Adipose tissue (tissue), 3 donors: ENCODE results near the gene FAM131C. TPM values are rescaled to one million over a fixed set of nuclear protein-coding genes. Genes with fewer than 3 reads are reported as not detected.
"Not testable (repeated sequence)": the region's sequence is repeated elsewhere in the genome, so short reads cannot be mapped to it uniquely, and the experiment has no call there.

ENCODE experiments used
- H3K27ac ChIP-seq: one replicate; pipeline ENCODE4 v1.5.1; 2013; ENCODE audit warnings: low read depth, low read length
- WGBS, 3 donors: extraction: QIAGEN DNeasy Blood & Tissue Kit; methylation state at CpG; one replicate each; pipeline ENCODE4 v1.1.7; 2013; 5-methylcytosine and 5-hydroxymethylcytosine counted together
- polyA plus RNA-seq, 3 donors: library from polyadenylated mRNA; stranded (reverse); fragments of 200-250 nt; gene quantifications; one replicate each; pipeline ENCODE4 v1.2.3, GENCODE V29; 2013
- donor health status: healthy with polysubstance abuse.
- donor health status: Bipolar disorder and iron deficiency.
- donor health status: healthy.

The FAM131C gene
- polyA plus RNA-seq, 3 donors: 0.04 to 1.6 TPM; not detected in 1

DNA sequence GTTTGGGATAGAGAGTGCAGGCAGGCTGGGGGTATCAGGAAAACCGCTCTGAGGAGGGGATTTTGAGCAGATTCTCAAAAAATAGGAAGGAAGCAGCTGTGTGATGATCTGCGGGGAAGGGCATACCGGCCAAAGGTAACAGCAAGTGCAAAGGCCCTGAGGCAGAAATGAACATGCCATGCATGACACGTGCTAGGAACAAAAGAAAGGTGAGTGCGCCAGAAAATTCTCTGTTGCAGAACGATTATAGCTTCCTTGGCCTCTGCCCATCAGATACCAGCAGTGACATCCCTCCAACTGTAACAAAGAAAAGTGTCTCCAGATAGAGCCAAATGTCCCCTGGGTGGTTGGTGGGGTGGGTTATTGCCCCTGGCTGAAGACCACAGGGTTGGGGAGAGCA is 37.0 kb upstream of the FAM131C start:
- H3K27ac ChIP-seq: no peak overlapping the region
- WGBS, 3 donors: 89 to 94% (median 90%) methylated on average over 6 of the region's 6 CpGs

DNA sequence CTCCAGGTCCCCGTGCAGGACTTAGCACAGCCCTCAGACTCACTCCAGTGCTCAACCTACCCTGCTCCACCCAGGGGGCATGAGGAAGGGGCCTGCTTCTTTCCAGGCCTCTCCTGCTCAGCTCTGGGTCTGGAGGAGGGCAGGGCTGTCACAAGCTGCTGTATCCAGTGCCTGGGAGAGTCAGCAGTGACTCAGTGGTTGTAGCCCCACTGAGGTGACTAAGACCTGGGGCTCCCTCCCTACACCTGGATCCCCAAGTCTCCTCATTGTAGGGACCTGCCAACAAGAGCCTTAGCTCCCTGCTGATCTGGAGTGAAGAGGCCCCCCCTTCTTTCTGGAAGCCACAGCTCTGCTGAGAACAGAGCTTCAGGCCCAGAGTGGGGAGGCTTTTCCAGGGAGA is 36.1 kb upstream of the FAM131C start:
- no peak overlapping the region for H3K27ac ChIP-seq
- 82 to 83% (median 83%) methylated on average over 1 of the region's 1 CpG for WGBS, 3 donors

DNA sequence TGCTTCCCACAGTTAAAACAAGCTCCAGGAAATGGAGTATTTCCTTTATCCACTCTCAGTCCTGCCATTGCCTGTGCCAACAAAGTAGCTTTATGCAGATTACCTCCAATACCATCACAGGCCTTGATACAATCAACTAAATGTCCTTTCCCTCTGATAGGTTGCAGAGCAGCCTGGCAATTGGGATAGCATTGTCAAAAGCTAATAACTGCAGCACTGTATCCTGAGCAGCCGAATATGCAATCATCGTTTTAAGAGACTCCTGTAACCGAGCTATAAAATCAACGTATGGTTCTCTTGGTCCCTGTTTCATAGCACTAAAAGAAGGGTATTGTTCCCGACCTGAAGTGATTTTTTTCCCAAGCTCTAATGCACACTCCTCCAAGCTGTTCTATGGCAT is 33.6 kb upstream of the FAM131C start:
- H3K27ac ChIP-seq: not testable (repeated sequence)
- WGBS, 3 donors: 52 to 69% (median 58%) methylated on average over 5 of the region's 5 CpGs

DNA sequence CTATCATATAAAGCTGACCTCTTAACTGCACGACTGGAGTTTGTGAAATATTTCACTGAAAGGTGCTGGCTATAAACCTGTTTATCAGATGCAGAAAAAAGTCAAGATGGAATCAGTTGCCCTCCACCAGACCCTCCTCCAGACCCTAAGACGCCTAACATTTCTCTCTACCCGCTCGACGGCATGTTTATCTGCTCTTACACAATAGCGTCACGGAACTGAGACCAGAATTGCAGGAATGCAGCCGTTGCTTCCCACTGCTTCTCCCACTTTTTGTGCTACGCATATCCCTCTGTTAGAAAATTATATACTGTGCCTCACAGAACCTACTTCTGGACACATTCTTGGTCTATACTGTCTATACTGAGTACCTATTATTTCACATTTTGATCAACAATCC is 28.2 kb upstream of the FAM131C start:
- no peak overlapping the region for H3K27ac ChIP-seq
- 62 to 73% (median 70%) methylated on average over 9 of the region's 9 CpGs for WGBS, 3 donors

DNA sequence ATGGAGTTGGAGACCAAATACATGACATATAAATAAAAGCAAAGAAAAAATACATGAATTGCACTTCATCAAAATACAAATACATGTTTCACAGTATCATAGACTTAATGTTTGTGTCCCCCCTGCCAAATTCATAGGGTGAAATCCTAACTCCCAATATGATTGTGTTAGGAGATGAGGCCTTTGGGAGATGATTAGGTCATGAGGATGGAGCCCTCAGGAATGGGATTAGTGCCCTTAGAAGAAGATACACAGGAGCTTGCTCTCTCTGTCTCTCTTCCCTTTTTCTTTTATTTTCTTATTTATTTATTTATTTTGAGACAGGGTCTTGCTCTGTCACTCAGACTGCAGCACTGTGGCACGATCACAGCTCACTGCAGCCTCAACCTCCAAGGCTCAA is 26.0 kb upstream of the FAM131C start:
- H3K27ac ChIP-seq: no peak overlapping the region
- WGBS, 3 donors: 93 to 100% (median 95%) methylated on average over 1 of the region's 1 CpG

DNA sequence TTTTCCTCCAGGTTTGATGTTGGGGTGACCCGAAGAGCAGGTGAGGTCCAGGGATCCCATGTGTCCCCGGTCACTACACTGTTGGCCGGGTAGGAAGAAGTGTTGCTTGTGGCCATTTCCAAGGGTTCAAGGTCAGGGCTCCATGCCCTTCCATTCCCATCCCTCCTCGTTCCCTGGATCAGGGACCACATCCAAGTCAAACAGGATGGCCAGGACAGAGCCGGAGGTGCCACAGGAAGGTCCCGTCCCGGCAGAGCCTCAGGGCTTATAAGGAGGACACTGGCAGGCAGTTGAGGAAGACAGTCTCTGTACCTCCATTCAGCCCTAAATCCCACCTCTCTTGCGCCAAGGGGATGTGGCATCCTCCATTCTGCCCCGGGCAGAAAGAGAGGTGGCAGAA is 22.0 kb upstream of the FAM131C start:
- WGBS, 3 donors: 34 to 71% (median 65%) methylated on average over 9 of the region's 9 CpGs
- no peak overlapping the region for H3K27ac ChIP-seq

DNA sequence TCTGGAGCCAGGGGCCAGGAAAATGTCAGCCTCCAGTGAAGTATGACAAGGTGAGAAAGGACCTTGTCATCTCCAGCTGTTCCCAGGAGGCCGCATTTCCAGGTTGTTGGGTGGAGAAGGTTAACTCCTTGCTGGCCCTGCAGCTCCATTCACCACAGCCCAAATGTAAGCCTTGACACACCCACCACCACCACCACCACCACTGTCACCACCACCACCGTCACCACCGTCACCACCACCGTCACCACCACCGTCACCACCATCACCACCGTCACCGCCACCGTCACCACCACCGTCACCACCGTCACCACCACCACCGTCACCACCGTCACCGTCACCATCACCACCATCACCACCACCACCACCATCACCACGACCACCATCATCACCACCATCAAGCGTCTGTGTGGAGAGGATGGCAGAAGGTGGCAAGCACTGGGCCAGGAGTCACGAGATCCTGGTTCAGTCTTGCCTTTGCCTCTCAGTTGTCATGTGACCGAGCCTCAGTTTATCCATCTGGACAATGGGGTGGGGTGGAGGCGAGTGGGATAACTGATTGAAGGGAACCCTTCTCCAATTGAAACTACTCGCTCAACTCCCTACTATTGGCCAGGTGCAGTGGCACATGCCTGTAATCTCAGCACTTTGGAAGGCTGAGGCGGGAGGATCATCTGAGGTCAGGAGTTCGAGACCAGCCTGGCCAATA is 21.2 kb upstream of the FAM131C start:
- H3K27ac ChIP-seq: no peak overlapping the region
- WGBS, 3 donors: 76 to 94% (median 92%) methylated on average over 16 to 21 of the region's 21 CpGs

DNA sequence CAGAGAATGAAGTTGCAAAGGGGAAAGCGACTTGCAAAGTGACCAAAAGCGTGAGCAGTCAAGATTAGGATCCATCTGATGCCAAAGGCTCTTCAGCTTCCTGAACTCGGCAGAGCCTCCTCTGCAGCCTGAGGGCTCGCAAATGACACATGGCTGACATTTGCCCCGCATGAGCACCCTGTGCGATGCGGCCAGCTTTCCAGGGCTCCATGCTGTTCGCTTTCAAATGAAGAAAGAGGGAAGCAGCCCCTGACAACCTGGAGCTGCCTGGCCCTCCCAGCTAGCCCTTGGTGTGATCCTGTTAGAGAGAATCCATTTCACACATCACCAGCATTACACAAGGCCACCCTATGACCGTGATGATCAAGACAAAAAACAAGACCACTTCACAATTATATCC is 20.2 kb upstream of the FAM131C start:
- WGBS, 3 donors: 62 to 79% (median 72%) methylated on average over 9 of the region's 9 CpGs

DNA sequence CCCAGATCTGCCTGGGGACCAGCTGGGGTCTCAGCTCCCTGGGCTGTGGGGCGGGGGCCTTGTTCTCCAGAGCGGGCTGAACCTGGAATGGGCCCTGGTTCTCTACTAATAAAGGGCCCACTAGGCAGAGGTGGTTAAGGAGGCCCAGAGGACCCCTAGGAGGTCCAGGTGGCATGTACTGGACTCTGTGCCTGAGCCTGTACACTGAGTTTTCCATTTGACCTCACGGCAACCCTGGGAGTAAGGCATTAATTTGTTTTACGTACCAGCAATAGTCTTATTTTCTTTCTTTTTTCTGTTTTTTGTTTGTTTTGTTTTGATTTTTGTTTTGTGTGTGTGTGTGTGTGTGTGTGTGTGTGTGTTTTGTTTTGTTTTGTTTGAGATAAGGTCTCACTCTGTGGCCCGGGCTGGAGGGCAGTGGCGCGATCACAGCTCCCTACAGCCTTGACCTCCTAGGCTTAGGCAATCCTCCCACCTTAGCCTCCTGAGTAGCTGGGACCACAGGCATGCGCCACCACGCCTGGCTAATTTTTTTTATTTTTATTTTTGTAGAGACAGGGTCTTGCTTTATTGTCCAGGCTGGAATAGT is 19.6 kb upstream of the FAM131C start:
- WGBS, 3 donors: 71 to 96% (median 95%) methylated on average over 9 of the region's 9 CpGs
- H3K27ac ChIP-seq: no peak overlapping the region

More for the DNA sequence above, 20.2 kb upstream of the FAM131C start:
- no peak overlapping the region for H3K27ac ChIP-seq

DNA sequence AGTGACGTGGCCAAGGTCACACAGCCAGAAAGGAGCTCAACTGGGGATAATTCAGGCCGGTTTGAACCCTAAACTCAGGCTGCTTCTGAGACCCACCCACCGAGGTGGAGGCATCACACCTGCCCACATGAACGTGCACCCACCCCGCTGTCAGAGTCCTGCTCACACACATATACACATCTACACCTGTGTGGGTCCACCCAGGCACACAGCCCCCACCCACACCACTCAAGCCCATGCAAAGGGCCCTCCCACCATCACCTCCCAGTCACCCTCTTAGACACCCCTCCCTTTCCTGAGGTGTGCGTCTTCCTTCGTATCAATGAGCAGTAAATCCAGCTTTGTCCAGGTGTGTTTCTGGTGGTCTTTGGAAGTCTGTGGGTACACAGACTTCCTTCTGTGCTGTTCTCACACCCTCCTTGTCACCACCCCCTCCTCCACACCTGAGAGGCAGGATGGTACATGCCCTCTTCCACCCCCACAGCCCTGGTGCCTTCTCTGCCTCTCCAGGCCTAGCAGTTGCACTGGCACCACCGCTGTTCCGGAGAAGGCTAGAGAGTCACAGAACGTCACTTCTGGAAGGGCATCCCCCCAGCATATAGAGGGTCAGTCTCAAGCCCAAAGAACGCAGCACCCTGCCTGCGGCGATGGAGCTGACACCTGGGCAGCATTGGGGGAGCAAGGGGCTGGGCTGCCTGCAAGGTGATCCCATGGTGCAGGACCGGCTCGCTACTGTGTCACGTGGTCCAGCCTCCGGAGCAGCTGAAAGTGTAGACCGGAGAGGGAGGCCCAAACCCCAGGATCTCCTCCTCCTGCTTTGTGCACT is 18.9 kb upstream of the FAM131C start:
- WGBS, 3 donors: 77 to 95% (median 89%) methylated on average over 17 to 18 of the region's 18 CpGs
- H3K27ac ChIP-seq: no peak overlapping the region

DNA sequence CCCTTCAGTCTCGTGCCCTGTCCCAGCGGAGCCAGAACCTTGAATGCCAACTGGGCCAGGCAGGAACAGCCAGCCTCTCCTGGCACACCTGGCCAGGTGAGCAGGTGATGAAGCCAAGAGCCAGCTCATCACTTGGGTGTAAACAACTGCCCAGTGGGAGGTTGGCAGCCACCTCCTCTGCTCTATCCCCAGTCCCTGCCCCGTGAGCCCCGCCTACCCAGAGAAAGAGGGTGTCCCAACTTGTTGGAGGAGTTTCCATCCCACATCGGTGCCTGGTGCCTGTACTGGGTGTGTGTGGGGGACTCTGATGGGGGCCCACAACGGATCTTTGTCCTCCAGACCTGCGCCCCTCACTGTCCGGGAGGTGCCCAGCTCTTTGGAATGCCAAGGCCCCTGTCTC is 17.8 kb upstream of the FAM131C start:
- 43 to 85% (median 81%) methylated on average over 7 to 8 of the region's 8 CpGs for WGBS, 3 donors
- no peak overlapping the region for H3K27ac ChIP-seq

DNA sequence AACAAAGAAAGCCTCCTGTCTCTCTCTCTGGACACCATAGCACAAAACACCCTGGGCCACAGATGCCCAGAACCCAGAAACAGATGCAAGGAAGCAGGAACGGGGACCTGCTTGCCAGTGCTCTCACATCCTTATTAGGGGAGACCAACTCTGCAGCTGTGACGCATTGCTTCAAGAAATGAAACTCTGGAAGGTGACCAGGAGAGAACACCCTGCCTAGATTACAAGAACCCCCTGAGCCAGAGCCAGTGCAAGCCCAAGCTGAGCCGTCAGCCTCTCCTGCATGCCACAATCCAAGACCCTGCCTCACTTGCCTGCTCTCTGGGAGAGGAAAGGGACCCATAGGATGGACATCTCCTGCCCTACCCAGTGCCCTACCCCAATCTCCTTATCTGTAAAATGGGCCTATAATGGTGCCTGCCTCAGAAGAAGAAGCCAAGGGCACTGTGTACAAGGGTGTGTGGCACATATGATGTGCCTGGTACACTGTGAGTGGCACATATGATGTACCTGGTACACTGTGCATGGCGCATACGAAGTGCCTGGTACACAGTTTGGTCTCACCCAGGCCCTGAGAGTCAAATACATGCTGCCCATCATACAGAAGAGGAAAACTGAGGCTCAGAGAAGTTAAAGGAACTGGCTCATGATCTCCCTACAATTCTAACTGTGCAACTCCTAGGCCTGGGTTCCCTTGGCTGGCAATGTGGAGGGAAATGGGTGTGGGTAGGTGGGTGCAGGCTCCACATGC is 16.8 kb upstream of the FAM131C start:
- WGBS, 3 donors: 81 to 93% (median 86%) methylated on average over 4 to 5 of the region's 5 CpGs
- no peak overlapping the region for H3K27ac ChIP-seq

DNA sequence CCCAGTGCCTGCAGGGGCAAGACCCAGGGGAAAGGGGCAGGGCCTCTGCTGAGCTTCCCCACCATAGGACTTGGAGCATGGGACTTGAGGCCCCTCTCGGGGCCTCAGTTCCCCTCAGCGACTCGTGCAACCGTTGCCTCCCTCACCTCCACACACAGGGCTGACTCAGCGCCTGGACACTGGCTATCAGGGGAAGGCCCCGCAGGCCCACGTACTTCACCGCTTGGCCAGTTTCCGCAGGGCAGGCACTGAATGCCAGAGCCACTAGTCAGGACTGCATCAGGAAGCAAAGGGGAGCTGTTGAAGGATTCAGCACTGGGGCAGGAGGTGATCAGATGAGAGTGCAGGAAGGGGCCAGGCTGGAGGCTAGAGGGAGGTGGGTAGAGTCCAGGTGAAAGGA is 15.5 kb upstream of the FAM131C start:
- H3K27ac ChIP-seq: no peak overlapping the region
- WGBS, 3 donors: 70 to 86% (median 75%) methylated on average over 9 of the region's 9 CpGs

DNA sequence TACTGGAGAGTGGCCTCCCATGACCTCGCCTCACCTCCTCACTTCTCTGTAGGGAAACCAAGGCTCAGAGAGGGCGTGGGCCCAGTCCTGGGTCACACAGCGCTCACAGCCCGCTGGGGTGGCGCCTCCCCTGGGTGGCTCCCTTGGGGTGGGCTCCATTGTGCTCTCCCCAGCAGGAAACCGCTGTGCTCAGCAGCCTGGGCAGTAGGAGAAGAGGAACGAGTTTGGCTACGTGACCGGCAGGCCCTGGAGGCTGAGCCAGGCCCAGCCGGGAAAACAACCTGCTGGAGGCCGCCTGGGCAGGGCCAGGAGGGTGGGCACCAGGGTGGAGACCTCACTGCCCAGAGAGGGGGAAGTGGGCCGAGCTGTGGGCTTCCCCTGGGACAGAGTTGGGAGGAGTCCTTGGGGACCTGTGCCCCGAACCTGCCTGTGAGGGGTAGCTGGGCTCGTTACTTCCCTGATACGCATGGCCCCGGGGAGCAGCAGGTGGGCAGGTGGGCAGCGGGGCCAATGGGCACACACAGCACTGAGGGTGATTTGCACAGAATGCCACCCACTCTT is 15.0 kb upstream of the FAM131C start:
- H3K27ac ChIP-seq: no peak overlapping the region
- WGBS, 3 donors: 70 to 91% (median 76%) methylated on average over 17 of the region's 17 CpGs

DNA sequence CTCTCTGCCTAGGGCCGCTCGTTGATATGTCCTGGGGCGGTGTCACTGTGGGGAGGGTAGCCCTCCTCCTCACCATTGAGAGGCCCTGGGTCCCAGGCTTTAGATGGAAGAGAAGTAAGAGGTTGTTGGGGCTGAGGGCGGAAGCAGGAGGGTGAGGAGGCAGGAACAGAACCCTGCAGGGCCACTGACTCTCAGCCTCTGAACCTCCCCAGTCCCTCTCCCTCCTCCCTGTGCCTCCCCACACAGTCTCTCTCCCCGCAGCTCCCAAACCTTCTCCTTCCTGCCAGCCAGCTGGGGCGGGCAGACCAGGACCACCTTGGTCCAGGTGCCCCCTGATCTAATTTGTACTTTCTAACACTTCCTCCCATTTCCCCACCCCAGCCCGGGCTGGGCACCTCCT is 14.3 kb upstream of the FAM131C start:
- no peak overlapping the region for H3K27ac ChIP-seq
- WGBS, 3 donors: 68 to 73% (median 72%) methylated on average over 7 of the region's 7 CpGs

DNA sequence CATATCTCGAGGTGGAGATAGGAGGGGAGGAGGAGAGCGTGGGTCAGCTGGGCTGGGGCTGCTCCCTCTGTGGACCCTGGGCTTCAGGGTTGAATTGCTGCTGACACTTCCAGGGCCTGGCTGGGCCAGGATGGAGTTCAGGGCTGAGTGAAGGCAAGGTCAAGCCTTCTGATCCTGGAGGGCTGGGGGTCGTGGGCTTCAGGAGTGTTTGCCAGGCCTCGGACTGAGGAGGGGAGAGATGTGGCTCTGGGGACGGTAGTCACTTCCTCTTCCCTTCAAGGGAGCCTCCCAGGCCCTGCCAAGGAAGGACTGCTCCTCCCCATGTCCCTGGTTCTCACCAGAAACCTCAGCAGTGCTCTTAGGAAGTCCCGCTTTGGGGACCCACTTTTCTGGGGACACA is 12.1 kb upstream of the FAM131C start:
- H3K27ac ChIP-seq: no peak overlapping the region
- 46 to 74% (median 49%) methylated on average over 6 of the region's 6 CpGs for WGBS, 3 donors

DNA sequence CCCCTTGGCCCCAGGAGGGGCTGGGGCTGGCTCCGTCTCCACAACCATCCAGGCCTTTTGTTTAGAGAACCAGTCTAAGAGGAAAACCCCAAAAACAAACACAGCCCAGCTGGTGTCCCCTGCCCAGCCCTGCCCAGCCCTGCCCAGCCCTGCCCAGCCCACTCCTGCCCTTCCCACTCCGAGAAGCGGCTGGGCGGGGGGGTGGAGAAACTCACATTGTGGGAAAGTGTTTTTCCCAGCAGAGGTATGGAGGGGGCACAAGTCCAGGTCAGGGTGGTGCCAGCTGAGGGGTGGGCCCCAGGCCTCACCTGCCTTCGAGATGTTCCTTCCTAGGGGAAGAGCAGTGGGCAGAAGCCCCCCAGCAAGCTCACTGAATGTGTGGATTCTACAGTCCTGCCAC is 10.0 kb upstream of the FAM131C start:
- 85 to 90% (median 89%) methylated on average over 5 of the region's 5 CpGs for WGBS, 3 donors
- H3K27ac ChIP-seq: no peak overlapping the region

DNA sequence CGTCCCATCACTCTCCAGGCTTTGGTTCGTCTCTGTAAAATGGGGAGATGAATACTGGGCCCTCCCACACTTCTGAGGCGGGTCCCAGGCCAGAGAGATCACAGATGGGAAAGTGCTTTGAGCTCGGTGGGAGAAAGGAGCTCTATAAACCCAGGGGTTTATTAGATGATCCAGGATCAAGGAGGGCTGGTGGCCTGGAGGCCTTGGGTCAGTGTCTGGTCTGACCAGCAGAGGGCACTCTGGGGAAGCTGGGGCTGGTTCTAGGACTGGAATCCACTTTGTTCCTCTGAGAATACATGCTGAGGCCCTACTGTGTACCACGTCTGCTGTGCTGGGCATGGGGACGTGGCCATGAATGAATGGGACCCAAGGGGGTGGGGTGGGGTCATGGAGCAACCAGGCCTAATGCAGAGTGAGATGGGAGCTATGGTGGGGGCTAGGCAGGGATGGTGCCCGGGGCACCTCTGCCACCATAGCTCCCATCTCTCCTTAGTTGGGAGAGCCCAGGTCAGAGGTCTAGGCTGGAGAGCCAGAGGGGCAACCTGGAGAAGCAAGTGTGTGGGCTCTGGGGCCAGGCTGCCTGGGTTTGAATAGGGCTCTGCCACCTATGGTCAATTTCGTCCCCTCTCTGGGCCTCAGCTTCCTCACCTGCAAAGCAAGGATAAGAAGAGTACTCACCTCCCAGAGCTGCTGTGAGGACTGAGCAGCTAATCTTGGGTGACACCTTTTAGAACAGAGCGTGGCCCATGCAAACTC is 9.0 kb upstream of the FAM131C start:
- 64 to 68% (median 65%) methylated on average over 8 to 9 of the region's 9 CpGs for WGBS, 3 donors
- no peak overlapping the region for H3K27ac ChIP-seq
